Epithelial cell of esophagus (primary cell): Measurements from ENCODE around the gene PGBD5.

Experiments
- DNase-seq: peaks from one replicate; pipeline ENCODE4 v3.0.0; 2010; ENCODE audit warnings: low read depth
- H3K4me3 ChIP-seq: 2 replicates; pipeline ENCODE4 v1.5.1; 2011; ENCODE audit warnings: mild to moderate bottlenecking, low read length, control low read depth
- TF ChIP-seq, protein P1 (sequence below): IDR thresholded peaks from 2 replicates; pipeline ENCODE4 v1.5.1; 2011; ENCODE audit warnings: low read depth, mild to moderate bottlenecking, low read length, control low read depth, inconsistent platforms; ENCODE audit not compliant: insufficient read depth; ENCODE audit errors: missing control alignments

The PGBD5 gene

GRCh38 chr1:230278871-230279582, 147.1 kb downstream of the PGBD5 start:
- H3K4me3 ChIP-seq = no peak overlapping the region
- no peak for DNase-seq
- TF ChIP-seq, protein P1, sequence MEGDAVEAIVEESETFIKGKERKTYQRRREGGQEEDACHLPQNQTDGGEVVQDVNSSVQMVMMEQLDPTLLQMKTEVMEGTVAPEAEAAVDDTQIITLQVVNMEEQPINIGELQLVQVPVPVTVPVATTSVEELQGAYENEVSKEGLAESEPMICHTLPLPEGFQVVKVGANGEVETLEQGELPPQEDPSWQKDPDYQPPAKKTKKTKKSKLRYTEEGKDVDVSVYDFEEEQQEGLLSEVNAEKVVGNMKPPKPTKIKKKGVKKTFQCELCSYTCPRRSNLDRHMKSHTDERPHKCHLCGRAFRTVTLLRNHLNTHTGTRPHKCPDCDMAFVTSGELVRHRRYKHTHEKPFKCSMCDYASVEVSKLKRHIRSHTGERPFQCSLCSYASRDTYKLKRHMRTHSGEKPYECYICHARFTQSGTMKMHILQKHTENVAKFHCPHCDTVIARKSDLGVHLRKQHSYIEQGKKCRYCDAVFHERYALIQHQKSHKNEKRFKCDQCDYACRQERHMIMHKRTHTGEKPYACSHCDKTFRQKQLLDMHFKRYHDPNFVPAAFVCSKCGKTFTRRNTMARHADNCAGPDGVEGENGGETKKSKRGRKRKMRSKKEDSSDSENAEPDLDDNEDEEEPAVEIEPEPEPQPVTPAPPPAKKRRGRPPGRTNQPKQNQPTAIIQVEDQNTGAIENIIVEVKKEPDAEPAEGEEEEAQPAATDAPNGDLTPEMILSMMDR = no peak

GRCh38 chr1:230278376-230278775, 147.8 kb downstream of the PGBD5 start:
- no peak for DNase-seq
- TF ChIP-seq, protein P1 = no peak

DNA sequence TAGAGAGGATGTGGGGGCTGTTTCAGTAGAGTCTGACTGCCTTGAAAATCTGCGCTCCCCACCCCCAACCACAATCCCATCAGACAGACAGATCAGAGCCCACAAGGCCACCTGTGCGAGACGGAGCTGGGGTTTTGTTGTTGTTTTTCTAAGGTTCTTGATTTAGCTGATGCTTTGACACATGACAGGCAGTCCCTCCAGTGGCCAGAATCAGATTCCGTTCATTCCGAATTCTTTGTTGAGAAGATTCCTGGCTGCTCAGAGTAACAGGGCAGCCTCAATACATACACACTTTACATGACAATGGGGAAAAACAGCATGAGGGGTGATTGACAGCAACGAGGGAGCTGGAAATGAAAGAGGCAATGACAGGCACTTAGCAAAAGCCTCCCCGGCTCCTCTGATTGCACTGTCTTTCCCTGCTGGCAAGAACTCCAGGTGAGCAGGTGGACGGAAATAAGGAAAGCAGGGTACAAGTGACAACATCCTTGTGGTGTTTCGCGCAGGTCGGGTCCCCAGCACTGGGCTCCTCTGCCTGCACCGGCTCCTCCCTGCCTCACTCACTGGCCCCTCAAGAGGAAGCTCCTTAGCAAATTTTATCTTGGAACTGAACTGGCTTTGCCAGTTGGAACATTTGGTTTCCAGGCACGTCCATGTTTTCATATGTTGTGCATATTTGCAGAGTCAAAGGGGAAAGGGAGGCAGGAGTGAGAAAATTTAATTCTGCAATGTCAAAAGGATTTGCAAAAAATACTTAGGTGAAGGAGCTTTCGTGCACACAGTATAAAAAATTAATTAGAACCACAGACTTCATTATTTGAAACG, 148.7 kb downstream of the PGBD5 start:
- H3K4me3 ChIP-seq = no peak overlapping the region
- TF ChIP-seq, protein P1 = no peak
- no peak for DNase-seq

More at GRCh38 chr1:230278376-230278775, 147.8 kb downstream of the PGBD5 start:
- no peak overlapping the region for H3K4me3 ChIP-seq

GRCh38 chr1:230276401-230276800, 149.7 kb downstream of the PGBD5 start:
- DNase-seq = no peak
- H3K4me3 ChIP-seq = no peak overlapping the region
- TF ChIP-seq, protein P1 = no peak

GRCh38 chr1:230274254-230274653, 151.9 kb downstream of the PGBD5 start:
- TF ChIP-seq, protein P1 = no peak
- no peak for DNase-seq
- no peak overlapping the region for H3K4me3 ChIP-seq

- TF ChIP-seq, protein P1 = no peak
- H3K4me3 ChIP-seq = no peak overlapping the region
- no peak for DNase-seq
Measured at GRCh38 chr1:230273141-230273710, 152.9 kb downstream of the PGBD5 start.
